Naive thymus-derived CD8-positive, alpha-beta T cell (primary cell): Measurements from ENCODE around the gene RIPOR2. TPM values are rescaled to one million over a fixed set of nuclear protein-coding genes. Genes with fewer than 3 reads are reported as not detected.
A peak's percentile ranks its signal among the peaks of the same experiment; 100 is the strongest.
"Not testable (repeated sequence)": the region's sequence is repeated elsewhere in the genome, so short reads cannot be mapped to it uniquely, and the experiment has no call there.

Source experiments
- ATAC-seq, 2 donors: fragments of 150-1000 bp; cut with Tn5 transposase in 1 of 2; sonication (Bioruptor Pico), chemical (Tn5 transposase) in 1 of 2; 1 replicate in 1 of 2; 2 replicates in 1 of 2; pipeline ENCODE4 v1.10.0; 2021; ENCODE audit warnings: mild to moderate bottlenecking in 2 of 2, moderate library complexity in 2 of 2
- POLR2A ChIA-PET: fragments of 350-600 bp; sonication (Branson Sonifier 250); formaldehyde crosslinking; loops from one replicate; lab custom pipeline; 2021; ENCODE audit warnings: antibody characterized with exemption; lab: Charles Lee
- DNase-seq, 10 donors: peaks; one replicate each; pipeline versions ENCODE4 v3.0.0 to v3.0.0-alpha.2; 2020 to 2022
- H3K27ac Mint-ChIP-seq, 10 donors: one replicate each; pipeline ENCODE4 v1.8.0; 2020 to 2022; ENCODE audit warnings: mild to moderate bottlenecking in 10 of 10, mixed read lengths in 10 of 10, moderate library complexity in 4 of 10, inconsistent platforms in 1 of 10
- H3K27me3 Mint-ChIP-seq, 5 donors: one replicate each; pipeline ENCODE4 v1.8.0; 2021 to 2022; ENCODE audit warnings: mixed read lengths in 5 of 5
- H3K36me3 Mint-ChIP-seq, 3 donors: one replicate each; pipeline ENCODE4 v1.8.0; 2020 to 2022; ENCODE audit warnings: mixed read lengths in 3 of 3, mild to moderate bottlenecking in 2 of 3, inconsistent platforms in 1 of 3
- H3K4me1 Mint-ChIP-seq, 4 donors: one replicate each; pipeline ENCODE4 v1.8.0; 2021 to 2022; ENCODE audit warnings: mixed read lengths in 4 of 4
- H3K4me3 Mint-ChIP-seq, 10 donors: one replicate each; pipeline ENCODE4 v1.8.0; 2020 to 2022; ENCODE audit warnings: mild to moderate bottlenecking in 10 of 10, mixed read lengths in 10 of 10, moderate library complexity in 6 of 10, inconsistent platforms in 1 of 10
- H3K9me3 Mint-ChIP-seq, 9 donors: one replicate each; pipeline ENCODE4 v1.8.0; 2020 to 2022; ENCODE audit warnings: mixed read lengths in 9 of 9, mild to moderate bottlenecking in 3 of 9, inconsistent platforms in 1 of 9, moderate library complexity in 1 of 9
- polyA plus RNA-seq, 3 donors: library from polyadenylated mRNA; unstranded; fragments of 300-500 nt; fragmentation: Illumina TruSeq; gene quantifications; one replicate each; pipeline ENCODE4 v1.2.3, GENCODE V29; 2021
- total RNA-seq, 8 experiments: library from RNA in 2 of 8; stranded (reverse) in 2 of 8; gene quantifications; one replicate each; pipeline ENCODE4 v1.2.3 and lab custom pipeline; 2021 to 2026

The RIPOR2 gene
- total and polyA plus RNA-seq, 5 experiments from 2014 or later, result 413 to 542 (median 511) TPM

DNA sequence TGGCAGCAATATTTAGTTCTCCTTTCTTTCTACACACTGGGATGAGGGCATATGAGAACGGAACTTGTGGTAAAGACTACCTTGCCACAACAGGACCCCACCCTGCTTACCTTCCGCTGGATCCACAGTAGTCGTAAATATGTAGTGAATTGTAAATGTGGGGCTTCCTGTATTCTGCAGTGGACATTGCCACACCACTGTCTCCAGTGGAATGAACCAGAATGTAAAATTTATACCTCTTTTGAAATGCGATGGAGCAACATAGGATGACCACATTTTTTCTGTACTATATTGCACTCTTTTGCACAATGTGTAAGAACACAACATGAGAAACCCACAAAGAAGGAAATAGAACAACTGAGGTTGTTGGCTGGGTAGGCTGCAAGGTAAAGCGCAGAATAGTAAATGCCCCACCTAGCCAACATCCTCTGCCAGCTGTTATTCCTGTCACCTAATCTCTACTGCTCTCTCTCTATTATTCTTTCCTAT lies 16.1 kb upstream of the RIPOR2 start:
- Mint-ChIP-seq H3K27ac (peak overlapping the region; percentile 70 to 100 (median 96)), H3K9me3 (peaks cover 0 to 22% (median 11%) of the 10 kb centered on the region in 9 donors), H3K27me3 (no peaks in the 10 kb centered on the region), H3K4me1 (peaks cover 41 to 98% (median 92%) of the 10 kb centered on the region in 4 donors), H3K4me3 (peak overlapping the region; percentile 59 to 85 (median 75)), H3K36me3 (peaks cover 0 to 20% (median 11%) of the 10 kb centered on the region in 3 donors)
- DNase-seq, result peak in 8 of 10 donors; percentile 37 to 86 (median 66)
- POLR2A ChIA-PET, result interaction anchor here (0.6 to 25.0 kb wide), 23 partner anchors 8 to 107 kb away, joined by 3 to 1085 read pairs (median 4); partner anchors contain the start of gene RIPOR2
- ATAC-seq, result peak; percentile 56 to 79

DNA sequence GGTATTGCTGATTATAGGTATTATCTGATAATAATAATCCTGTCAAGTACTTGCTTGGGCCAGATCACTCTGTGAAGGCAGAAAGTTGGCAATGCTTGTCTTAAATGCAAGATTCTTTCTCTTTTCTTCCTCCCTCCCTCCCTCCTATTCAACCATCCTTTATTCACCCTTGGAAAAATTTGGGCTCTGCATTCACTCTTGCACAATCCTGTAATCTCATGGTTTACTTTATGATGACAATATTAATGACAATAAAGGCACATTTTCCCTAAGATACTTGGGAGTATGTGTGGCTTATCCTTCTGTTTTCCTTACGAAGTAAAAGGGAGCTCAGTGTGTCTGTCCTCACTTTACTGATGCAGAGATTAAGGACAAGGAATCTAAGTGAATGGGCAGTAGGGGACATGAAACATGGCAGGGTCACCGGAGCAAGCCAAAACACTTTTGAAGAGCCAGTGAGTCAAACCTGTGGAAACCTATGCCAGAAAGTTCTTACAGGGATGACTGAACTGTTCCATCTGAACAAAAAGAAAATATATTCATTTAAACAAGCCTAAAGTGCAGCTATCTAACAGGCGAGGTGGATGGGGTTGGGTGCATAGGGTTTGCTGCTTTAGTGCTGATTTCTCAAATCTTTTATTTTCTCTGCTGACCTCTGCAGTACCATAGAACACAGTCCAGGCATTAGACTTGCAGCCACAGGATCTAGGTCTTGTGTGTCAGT lies 14.6 kb upstream of the RIPOR2 start:
- DNase-seq (no peak), ATAC-seq (no peak)
- Mint-ChIP-seq H3K27me3 (no peaks in the 10 kb centered on the region), H3K9me3 (peaks cover 0 to 33% (median 18%) of the 10 kb centered on the region in 9 donors), H3K27ac (peak overlapping the region; percentile 70 to 100 (median 96)), H3K4me3 (peak overlapping the region; percentile 59 to 81 (median 75)), H3K36me3 (peaks cover 0 to 26% (median 15%) of the 10 kb centered on the region in 3 donors), H3K4me1 (peaks cover 35 to 89% (median 85%) of the 10 kb centered on the region in 4 donors)
- POLR2A ChIA-PET, result interaction anchor here (0.6 to 25.0 kb wide), 22 partner anchors 11 to 94 kb away, joined by 3 to 1085 read pairs (median 8); partner anchors contain the start of gene RIPOR2

DNA sequence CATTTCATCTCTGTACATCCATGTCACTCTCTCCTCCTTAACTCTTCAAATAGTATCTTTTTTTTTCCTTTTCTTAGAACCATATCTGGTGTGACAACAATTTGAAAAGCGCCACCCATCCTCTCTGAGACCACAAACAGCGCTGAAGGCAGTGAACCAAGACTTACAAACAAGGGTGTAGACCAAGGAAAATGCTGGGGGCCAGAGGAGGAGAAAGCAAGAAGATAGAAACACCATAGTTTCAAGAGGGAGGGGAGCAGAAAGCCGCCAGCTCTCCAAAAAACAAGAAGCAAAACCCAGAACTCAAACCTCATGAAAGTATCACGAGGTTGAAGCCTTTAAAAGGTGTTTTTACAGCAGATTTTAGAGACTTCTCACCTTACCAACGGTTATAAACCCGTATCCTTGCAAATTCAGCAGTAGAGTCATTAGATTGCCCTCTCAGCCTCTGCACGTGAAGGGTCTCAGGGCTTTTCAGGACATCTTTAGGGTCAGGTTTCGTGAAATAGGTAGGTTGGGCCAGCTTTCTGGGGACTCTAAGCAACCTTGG lies 13.3 kb upstream of the RIPOR2 start:
- peak overlapping the region; percentile 70 to 100 (median 96) for H3K27ac Mint-ChIP-seq
- H3K36me3 Mint-ChIP-seq, result peaks cover 0 to 37% (median 28%) of the 10 kb centered on the region in 3 donors
- H3K4me1 Mint-ChIP-seq, result peaks cover 30 to 84% (median 76%) of the 10 kb centered on the region in 4 donors
- peaks cover 3 to 46% (median 30%) of the 10 kb centered on the region in 9 donors for H3K9me3 Mint-ChIP-seq
- DNase-seq (peak in 9 of 10 donors; percentile 44 to 90 (median 68)), ATAC-seq (peak; percentile 70 to 73)
- no peaks in the 10 kb centered on the region for H3K27me3 Mint-ChIP-seq
- peak overlapping the region; percentile 52 to 81 (median 75) for H3K4me3 Mint-ChIP-seq
- POLR2A ChIA-PET, result interaction anchor here (0.6 to 25.0 kb wide), 25 partner anchors 12 to 1285 kb away, joined by 3 to 1085 read pairs (median 6); partner anchors contain the start of gene RIPOR2

DNA sequence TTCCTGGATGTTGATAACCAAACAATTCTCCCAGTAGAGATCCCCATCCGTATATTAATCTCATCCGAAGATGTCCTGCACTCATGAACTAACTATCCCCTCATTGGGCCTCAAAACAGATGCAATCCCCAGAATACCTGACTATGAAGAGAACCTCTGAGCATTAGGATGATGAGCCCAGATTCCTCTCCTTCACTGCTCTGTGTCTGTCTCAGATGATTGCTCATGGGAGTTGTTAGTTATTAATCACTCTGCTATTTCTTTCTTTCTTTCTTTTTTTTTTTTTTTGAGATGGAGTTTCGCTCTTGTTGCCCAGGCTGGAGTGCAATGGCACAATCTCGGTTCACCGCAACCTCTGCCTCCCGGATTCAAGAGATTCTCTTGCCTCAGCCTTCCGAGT lies 12.5 kb upstream of the RIPOR2 start:
- not testable (repeated sequence) for DNase-seq, H3K27me3 Mint-ChIP-seq, ATAC-seq
- Mint-ChIP-seq H3K9me3 (peaks cover 3 to 51% (median 32%) of the 10 kb centered on the region in 9 donors), H3K36me3 (peaks cover 0 to 39% (median 30%) of the 10 kb centered on the region in 3 donors), H3K4me1 (peaks cover 25 to 77% (median 68%) of the 10 kb centered on the region in 4 donors), H3K27ac (peak overlapping the region; percentile 70 to 100 (median 96)), H3K4me3 (peak overlapping the region in 8 of 10 donors; percentile 7 to 81 (median 38))
- POLR2A ChIA-PET, result interaction anchor here (0.8 to 25.0 kb wide), 11 partner anchors 13 to 61 kb away, joined by 4 to 1085 read pairs (median 13); partner anchors contain the start of gene RIPOR2

DNA sequence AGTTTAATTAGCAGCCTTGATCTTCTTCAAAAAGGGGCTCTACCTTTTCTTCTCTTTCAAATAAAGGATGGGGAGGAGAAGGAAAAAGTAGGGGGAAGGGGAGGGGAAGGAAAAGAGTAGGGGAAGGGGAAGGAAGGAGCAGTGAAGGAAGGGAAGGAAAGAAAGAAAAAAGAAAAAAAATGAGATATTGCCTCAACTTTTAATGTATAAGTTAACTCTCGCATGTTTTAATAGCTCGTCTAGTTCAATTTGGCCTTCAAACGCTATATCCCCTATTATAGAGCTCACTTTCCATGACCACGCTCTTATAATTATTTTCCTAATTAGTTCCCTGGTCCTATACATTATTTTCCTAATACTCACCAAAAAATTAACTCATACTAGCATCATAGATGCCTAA lies 11.9 kb upstream of the RIPOR2 start:
- ATAC-seq (no peak), DNase-seq (no peak)
- Mint-ChIP-seq H3K9me3 (peaks cover 3 to 55% (median 32%) of the 10 kb centered on the region in 9 donors), H3K4me3 (peak overlapping the region in 7 of 10 donors; percentile 3 to 81 (median 18)), H3K4me1 (peaks cover 25 to 76% (median 64%) of the 10 kb centered on the region in 4 donors), H3K36me3 (peaks cover 0 to 44% (median 30%) of the 10 kb centered on the region in 3 donors), H3K27me3 (no peaks in the 10 kb centered on the region), H3K27ac (peak overlapping the region; percentile 24 to 100 (median 96))
- POLR2A ChIA-PET, result interaction anchor here (7.4 to 25.0 kb wide), 3 partner anchors 14 to 43 kb away, joined by 135 to 1085 read pairs (median 145); partner anchors contain the start of gene RIPOR2

DNA sequence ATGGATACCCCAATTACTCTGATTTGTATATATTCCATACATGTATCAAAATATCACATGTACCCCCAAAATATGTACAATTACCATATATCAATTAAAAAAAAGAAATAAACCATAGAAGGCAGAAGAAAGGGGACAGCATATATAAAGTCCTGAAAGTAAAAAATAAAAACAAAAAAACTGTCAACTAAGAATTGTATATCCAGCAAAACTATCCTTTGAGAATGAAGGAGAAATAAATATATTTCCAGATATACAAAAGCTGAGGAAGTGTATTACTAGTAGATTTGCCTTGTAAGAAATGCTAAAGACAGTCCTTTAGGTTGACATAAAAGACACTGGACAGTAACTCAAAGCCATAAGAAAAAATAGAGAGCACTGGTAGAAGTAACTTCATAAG lies 9.3 kb upstream of the RIPOR2 start:
- ATAC-seq (no peak), DNase-seq (no peak)
- POLR2A ChIA-PET, result interaction anchor here (1.5 to 4.2 kb wide), 4 partner anchors 8 to 34 kb away, joined by 3 to 62 read pairs (median 6); partner anchors contain the start of gene RIPOR2
- no peak overlapping the region for H3K4me3 Mint-ChIP-seq
- H3K27ac Mint-ChIP-seq, result peak overlapping the region in 4 of 10 donors; percentile 27 to 64 (median 39)
- no peaks in the 10 kb centered on the region for H3K27me3 Mint-ChIP-seq
- H3K4me1 Mint-ChIP-seq, result peaks cover 11 to 74% (median 60%) of the 10 kb centered on the region in 4 donors
- H3K9me3 Mint-ChIP-seq, result peaks cover 3 to 55% (median 32%) of the 10 kb centered on the region in 9 donors
- H3K36me3 Mint-ChIP-seq, result peaks cover 0 to 44% (median 30%) of the 10 kb centered on the region in 3 donors

DNA sequence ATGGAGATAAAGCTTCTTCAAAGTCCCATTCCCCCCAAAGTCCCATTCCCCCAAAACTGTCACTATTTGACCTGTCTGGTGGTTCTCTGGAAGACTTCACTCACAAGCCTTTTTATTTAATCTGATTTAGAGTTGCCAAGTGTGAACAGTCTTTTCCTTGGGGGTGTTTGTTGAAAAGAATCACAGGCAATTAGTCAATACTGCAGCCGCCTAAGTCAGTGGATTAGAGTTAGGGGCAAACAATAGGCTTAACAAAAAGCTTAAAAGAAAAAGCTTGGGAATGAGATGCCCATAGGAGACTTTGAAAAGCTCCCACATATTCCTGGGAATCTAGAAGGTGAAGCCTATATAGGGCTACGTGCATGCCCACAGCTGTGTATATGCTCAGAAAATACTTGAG lies 8.0 kb upstream of the RIPOR2 start:
- ATAC-seq (no peak), DNase-seq (no peak)
- Mint-ChIP-seq H3K4me1 (peaks cover 13 to 71% (median 58%) of the 10 kb centered on the region in 4 donors), H3K4me3 (no peak overlapping the region), H3K36me3 (peaks cover 0 to 44% (median 30%) of the 10 kb centered on the region in 3 donors), H3K9me3 (peaks cover 3 to 54% (median 30%) of the 10 kb centered on the region in 9 donors), H3K27ac (peak overlapping the region in 3 of 10 donors; percentile 12 to 69 (median 36)), H3K27me3 (no peaks in the 10 kb centered on the region)
- POLR2A ChIA-PET, result interaction anchor here (0.9 to 4.2 kb wide), 8 partner anchors 8 to 1100 kb away, joined by 3 to 62 read pairs (median 5); partner anchors contain the start of gene RIPOR2

DNA sequence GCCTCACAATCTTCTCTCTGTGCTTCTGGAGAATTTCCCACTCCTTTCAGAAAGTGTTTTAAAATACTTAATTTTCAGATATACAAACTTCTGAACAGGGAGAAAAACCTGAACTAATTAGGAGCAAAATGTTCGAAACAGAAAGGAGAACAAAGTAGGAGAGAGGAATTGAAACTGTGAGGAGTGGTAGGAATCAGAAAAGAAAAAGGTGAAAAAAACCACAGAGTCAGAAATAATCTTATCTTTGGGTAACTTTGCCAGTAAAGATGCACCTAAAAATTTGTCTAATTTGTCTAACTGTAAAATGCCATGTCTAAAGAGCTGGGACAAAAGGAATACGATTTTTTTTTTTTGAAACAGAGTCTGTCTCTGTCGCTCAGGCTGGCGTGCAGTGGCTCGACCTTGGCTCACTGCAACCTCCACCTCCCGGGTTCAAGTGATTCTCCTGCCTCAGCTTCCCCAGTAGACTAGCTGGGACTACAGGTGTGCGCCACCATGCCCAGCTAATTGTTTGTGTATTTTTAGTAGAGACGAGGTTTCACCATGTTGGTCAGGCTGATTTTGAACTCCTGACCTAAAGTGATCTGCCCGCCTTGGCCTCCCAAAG lies 4.7 kb upstream of the RIPOR2 start:
- peaks cover 4 to 24% (median 19%) of the 10 kb centered on the region in 3 donors for H3K36me3 Mint-ChIP-seq
- ATAC-seq (no peak), DNase-seq (no peak)
- H3K4me1 Mint-ChIP-seq, result peaks cover 22 to 76% (median 64%) of the 10 kb centered on the region in 4 donors
- H3K9me3 Mint-ChIP-seq, result peaks cover 0 to 31% (median 14%) of the 10 kb centered on the region in 9 donors
- H3K4me3 Mint-ChIP-seq, result peak overlapping the region in 9 of 10 donors; percentile 34 to 81 (median 64)
- peak overlapping the region; percentile 63 to 96 (median 92) for H3K27ac Mint-ChIP-seq
- H3K27me3 Mint-ChIP-seq, result no peaks in the 10 kb centered on the region
- POLR2A ChIA-PET, result interaction anchor here (0.7 to 18.7 kb wide), 3 partner anchors 19 to 84 kb away, joined by 3 to 1085 read pairs (median 446); no protein-coding TSS in a partner anchor

DNA sequence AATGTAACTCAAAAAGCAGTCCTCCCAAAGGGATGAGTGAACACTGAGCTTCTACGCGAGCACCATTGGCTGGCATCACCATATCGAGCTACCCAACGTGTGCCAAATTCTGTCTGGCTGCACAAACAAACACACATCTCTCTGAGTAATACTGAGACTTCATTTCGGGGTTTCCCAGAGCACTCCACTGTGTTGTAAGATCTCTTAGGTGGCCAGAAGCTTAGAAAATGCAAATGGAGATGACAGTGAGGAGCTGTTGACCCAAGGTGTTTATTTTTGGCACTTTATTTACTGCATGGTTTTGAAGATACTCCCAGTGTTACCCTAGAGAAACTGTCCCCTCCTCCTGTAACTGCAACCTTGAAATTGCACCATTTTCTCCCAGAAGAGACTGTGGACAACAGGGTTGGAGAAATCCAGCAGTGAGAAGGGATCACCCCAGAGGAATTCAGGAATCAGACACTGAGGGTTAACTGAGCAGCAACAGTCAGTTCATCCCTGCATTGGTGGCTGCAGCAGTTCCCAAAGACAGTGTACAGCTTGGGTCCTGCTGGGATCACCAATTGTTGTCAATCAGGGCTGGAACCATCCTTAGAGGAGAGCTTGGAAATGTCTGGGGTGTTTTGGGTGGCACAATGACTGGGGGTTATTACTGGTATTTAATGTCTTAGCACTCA lies 1.0 kb upstream of the RIPOR2 start:
- Mint-ChIP-seq H3K36me3 (peaks cover 32 to 36% (median 36%) of the 10 kb centered on the region in 3 donors), H3K4me1 (peaks cover 28 to 68% (median 58%) of the 10 kb centered on the region in 4 donors), H3K27ac (peak overlapping the region; percentile 87 to 98 (median 95)), H3K27me3 (no peaks in the 10 kb centered on the region), H3K9me3 (peaks cover 0 to 7% (median 0%) of the 10 kb centered on the region in 9 donors), H3K4me3 (peak overlapping the region; percentile 81 to 99 (median 98))
- POLR2A ChIA-PET, result interaction anchor here (0.6 to 18.7 kb wide), 17 partner anchors 8 to 1262 kb away, joined by 3 to 1085 read pairs (median 9); a partner anchor contains a TSS
- ATAC-seq (peak; percentile 60 to 69), DNase-seq (peak in 9 of 10 donors; percentile 31 to 79 (median 53))

DNA sequence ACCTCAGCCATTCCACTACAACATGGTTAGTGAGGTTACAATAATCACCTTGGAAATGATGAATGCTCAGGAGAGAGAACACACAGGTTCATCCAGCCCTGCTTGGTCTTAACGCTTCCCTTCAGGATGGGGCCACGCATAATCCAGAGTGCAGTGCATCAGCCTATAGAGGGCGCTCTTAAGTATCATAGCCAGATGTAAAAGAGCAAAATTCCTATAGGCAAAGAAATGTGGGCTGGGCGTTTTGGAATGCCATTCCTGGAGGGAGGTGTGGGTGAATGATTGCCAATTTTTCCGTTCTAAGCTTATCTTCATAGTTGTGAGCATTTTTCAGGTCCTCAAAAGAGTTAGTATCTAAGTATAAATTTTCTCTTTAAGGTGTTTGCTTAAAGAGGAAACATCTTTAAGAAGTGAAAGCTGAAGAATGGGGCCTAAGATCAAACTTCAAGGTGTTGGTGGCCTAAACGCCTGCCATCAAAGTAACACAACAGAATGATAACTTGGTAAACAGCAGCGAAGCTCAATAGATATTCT lies 1.8 kb downstream of the RIPOR2 start:
- POLR2A ChIA-PET, result interaction anchor here (0.6 to 18.7 kb wide), 23 partner anchors 8 to 1264 kb away, joined by 3 to 1085 read pairs (median 11); no protein-coding TSS in a partner anchor
- Mint-ChIP-seq H3K4me3 (peak overlapping the region; percentile 81 to 99 (median 98)), H3K36me3 (peaks cover 57 to 64% (median 58%) of the 10 kb centered on the region in 3 donors), H3K27ac (peak overlapping the region; percentile 87 to 98 (median 95)), H3K9me3 (peaks cover 0 to 3% (median 0%) of the 10 kb centered on the region in 9 donors), H3K27me3 (no peaks in the 10 kb centered on the region), H3K4me1 (peaks cover 29 to 69% (median 54%) of the 10 kb centered on the region in 4 donors)
- DNase-seq (peak in 8 of 10 donors; percentile 42 to 81 (median 65)), ATAC-seq (peak; percentile 8 to 27)
